GM18520 (cell line): ENCODE data around the gene DENND2D.

Experiments
- ATAC-seq: cut with Tn5 transposase; IDR thresholded peaks from one replicate; pipeline ENCODE4 v1.9.1; 2021; ENCODE audit not compliant: unreplicated experiment

DENND2D gene

DNA sequence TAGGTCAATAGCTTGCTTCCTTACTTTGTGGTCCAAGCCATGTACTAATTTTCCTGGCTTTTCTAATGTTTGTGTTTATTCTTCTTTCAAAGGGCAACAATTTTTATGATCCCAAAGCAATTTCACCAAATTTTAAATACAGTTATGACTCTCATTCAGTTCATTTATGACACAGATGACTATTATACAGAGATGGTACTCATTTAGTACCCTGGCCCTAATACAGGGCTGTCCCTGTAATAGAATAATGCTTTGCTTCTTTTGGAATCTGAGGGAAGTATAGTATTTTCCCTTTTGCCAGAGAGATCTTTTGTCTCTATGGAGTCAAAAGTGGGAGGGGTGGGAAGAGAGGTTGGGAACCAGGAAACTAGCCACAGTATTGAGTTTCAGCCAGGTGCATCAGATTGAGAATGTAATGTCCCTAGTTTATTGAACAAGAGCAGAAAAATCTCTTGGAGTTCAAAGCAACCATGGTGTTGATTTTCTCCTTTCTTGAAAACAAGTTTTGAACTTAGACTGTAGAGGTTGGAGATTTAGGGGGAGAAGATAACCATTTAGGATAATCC is 20.4 kb downstream of the DENND2D start:
- ATAC-seq: no peak

DNA sequence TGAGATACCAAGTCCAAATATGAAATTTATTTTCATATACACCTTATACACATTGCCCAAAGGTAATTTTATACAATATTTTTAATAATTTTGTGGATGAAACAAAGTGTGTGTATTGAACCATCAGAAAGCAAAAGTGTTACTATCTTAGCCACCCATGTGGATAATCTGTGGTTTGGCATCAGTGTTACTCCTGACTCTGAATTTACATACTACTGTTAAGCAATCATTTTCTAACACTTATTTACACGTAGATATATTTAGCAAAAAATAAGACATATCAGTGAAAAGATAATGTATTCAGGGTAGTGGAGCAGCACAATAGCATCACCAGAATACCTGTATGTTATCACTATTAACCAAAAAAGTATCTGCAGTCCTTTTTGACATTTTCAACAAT is 23.8 kb downstream of the DENND2D start:
- no peak for ATAC-seq

DNA sequence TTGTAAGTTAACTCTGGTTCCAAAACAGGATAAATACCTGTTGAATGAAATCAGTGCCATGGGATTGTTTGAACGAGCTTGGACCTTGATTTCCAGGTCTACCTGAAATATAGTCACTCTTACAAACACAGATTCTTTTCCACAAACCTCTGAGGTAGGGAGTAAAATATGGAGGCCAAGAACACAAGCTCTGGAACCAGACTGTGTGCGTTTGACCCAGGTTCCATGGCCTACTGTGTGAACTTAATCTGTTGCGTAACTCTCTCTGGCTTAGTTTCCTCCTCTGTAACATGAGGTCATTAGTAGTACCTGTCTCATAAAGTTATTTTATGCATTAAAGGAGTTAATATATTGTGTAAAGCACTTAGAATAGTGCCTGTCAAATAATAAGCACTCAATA is 25.1 kb downstream of the DENND2D start:
- ATAC-seq: no peak

DNA sequence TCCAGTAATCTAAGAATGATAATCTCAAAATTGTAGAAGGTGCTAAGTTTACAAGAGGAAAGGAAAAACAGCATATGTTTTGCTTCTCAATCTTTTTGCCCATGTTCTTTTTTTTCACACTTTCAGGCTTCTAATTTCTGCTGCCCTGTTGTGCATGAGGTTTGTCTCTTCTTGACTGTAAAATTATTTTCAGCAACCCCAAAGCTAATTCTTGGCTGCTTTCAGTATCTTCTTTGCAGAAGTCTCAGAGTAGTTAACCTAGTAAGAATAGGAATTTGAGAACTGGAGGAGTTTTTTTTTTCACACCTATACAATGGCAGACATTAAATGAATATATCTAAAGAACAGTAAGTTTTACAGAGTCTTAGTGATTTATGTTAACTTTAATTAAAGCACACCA is 26.4 kb downstream of the DENND2D start:
- no peak for ATAC-seq

DNA sequence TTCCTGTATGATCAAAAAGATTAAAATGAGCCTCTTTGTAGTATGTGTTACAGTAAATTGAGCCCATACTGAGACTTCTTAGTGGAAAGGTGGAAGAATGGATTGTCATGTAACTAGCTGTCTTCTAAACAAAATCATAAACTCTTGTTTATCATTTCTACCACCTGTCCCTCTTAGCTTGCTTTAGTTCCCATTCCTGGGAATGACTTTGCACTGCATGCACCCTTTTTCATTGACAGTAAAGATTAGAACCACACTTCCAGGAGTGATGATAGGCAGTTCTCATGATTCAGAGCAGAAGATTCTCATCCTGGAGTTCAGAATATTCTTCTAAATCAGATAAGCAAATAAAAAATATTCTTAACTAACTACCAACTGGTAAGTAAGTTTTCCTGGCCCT is 28.0 kb downstream of the DENND2D start:
- no peak for ATAC-seq

DNA sequence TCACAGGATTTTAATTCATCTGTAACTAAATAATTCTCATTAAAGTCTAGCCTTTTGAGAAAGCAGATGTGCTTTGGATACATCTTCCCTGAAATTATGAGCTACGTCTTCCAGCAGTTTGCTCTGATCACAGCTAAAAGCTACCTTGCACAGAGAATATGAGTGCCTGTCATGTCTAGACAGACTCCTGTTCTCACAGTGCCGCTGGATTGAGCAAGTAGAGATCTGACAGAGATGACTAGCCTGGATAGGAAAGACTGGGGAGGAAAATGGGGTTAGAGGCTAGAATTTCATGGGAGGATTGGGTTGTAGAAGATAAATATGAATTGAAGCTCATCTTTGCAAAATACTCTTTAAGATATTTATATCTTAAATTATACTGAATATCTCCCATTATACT is 36.3 kb downstream of the DENND2D start:
- ATAC-seq: no peak

DNA sequence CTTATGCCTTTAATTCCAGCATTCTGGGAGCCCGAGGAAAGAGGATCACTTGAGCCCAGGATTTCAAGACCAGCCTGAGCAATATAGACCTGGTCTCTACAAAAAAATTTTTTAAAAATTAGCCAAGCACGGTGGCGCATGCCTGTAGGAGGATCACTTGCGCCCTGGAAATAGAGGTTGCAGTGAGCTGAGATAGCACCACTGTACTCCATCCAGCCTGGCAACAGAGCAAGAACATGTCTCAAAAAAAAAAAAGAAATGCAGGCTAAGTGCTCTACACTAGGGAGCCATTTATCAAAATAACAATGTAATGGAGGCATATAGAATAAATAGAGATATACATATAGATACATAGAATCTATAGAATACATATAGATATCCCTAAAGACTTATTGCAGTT is 37.1 kb downstream of the DENND2D start:
- no peak for ATAC-seq

DNA sequence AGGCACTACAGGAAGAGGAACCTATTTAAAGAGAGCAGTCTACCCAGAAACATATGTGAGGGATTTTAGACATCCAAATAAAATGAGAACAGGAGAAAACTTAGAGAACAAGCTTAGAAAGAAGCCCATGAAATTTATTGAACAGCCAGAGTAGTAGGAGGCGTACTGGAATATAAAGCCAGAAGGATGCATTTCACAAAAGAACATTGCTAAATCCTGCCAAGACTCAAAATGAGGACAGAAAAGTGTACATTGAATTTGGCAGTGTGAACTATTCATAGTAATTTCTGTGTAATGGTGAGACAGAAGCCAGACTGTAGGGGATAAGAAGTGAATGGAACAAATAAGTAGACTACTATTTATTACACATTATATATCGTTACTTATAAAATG is 38.0 kb downstream of the DENND2D start:
- no peak for ATAC-seq

DNA sequence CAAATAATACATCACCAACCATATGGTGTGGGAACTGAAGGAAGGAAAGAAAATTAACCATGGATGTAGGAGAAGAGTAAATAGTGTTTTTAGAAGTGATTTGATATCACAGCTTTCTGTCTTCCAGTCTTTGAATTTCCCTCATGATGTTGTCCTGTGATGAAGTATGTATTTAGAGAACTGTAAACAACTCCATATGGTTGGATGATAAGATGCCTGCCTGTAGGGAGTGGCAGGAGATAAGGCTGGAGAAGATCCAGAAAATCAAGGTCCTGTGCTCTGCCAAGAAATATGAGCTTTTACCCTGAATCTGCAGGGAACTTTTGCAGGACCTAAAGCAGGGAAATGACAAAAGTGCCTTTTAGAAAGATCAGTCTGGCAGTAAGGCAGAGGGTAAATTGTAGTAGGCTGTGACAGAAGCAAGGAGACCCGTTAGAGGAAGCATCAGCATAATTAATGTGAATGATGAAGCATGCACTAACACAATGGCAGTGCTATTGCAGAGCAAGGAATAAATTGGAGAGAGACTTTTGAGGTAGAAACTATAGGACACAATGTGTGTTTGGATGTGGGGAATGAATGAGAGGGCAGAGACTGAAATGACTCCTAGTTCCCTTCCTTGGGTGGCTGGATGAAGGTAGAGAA is 38.5 kb downstream of the DENND2D start:
- ATAC-seq: no peak

DNA sequence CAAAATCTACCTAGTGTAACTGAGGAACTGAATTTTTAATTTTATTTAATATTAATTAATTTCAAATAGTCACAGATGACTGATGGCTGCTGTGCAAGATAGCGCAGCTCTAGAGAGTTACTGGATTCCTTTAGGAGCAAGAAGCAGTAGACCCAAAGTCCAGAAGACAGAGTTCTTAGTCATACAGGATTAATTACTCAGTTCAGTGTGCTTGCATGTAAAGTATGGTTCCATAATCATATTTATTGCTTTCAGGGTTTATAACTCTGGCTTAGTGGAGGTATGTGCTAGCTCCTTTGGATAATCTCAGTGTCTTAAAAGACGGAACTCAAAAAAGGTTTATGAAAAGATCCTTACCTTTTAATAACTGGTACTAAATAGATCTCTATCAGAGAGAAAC is 43.0 kb downstream of the DENND2D start:
- ATAC-seq: no peak

DNA sequence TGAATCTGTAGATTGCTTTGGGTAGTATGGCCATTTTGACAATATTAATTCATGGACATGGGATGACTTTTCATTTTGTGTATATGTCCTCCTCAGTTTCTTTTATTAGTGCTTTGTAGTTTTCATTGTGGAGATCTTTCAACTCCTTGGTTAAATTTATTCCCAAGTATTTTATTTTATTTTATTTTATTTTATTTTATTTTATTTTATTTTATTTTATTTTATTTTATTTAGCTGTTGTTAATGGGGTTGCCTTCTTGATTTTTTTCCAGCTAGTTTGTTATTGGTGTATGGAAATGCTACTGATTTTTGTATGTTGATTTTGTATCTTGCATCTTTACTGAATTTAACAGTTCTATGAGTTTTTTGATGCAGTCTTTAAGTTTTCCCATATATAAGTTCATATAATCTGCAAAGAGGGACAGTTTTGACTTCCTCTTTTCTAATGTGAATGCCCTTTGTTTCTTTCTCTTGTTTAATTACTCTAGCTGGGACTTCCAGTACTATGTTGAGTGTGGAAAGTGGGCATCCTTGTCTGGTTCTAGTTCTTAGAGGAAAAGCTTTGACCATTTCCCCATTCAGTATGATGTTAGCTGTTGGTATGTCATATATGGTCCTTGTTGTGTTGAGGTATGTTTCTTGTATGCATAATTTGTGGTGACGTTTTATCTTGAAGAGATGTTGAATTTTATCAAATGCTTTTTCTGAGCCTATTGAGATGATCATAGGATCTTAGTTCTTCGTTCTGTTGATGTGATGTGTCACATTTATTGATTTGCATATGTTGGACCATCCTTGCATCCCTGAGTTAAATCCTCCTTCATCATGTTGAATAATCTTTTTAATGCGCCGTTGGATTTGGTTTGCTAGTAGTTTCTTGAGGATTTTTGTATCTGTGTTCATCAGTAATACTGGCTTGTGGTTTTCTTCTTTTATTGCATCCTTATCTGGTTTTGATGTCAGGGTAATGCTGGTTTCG is 46.1 kb downstream of the DENND2D start:
- no peak for ATAC-seq

DNA sequence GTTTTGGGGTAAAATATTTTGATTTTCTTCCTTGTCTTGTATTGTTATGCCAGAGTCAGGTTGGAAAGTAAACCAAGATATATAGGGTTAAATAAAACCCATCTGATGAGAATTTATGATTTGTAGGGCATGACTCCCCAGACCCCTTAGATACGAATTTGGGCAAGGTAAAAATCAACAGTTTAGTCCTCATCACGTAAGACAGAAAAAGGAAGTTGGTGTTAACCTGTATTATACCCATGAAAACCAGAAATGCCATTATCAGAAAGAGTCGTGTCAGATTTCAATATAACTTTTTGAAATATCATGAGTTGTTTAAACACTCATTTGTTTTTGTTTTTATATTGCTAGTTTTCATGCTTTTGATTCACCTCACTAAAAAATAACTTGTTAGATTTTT is 48.6 kb downstream of the DENND2D start:
- no peak for ATAC-seq

DNA sequence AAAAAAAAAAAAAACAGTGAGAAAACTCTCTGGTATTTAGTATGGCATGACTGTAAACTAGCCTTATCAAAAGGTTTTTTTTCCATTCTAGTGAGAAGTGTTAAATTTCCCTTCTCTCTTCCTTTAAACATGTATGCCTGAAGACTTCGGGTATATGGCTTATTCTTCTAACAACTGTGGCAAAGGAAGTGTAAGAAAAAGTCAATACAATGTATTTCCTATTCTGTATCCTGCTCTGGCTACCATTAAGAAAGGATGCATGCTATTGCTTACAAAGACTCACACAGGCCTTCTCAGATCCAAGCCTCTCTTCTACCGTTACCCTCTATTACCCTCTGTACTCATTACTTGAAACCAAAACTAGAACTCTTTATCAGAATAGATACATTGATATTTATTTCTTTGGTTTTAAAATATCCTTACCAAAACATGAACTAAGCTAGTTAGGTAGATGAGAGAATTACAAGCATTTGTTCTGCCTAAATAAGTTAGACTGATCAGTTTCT is 52.0 kb downstream of the DENND2D start:
- no peak for ATAC-seq

DNA sequence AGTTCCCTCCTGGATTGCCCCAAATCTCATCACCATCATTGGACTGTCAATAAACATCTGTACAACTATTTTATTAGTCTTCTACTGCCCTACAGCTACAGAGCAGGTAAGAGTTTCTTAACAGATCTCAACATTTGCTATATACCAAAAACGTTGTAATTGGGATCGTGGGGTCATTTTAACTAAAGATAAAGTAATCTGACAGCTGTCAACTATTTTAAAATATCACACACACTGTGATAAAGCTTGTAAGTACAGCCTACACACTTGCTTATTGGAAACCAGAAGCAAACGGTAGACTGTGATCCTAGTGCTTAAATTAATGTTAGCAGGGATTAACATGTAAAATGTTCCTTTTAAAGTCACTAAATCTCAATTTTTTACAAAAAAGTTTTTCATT is 52.5 kb downstream of the DENND2D start:
- ATAC-seq: no peak

DNA sequence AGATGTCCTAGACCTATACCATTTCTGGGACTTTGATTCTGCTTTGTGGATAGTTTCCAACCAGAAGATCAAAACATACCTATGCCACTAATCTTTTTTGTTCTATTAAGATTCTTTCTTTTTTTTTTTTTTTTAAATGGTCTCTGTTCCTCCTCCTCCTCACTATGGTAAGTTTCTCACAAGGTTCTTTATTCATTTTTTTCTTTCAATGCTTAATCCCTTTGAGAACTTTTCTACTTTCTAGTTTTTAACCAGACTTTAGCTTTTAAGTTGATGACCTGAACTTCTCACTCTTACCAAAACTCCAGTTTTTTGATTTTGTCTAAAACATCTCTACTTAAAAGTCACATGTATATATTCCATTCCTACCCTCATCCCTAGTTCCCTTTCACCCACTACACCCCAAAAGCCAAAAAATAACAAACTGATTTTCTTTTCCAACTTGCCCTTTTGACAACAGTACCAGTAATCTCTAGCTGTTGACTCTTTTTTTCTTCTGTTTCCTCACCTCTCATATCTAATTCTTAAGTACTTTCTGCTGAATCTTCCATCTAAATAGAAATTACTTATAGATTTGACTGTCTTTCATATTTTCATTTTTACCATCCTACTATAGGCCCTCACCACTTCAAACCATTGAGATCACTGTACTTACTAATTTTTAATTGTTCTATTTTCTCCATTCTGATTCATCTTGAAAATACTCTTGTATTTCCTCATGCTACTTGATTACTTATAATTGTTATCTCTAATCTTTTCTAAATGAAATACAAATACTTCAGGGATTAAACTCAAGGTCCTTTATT is 54.3 kb downstream of the DENND2D start:
- no peak for ATAC-seq

DNA sequence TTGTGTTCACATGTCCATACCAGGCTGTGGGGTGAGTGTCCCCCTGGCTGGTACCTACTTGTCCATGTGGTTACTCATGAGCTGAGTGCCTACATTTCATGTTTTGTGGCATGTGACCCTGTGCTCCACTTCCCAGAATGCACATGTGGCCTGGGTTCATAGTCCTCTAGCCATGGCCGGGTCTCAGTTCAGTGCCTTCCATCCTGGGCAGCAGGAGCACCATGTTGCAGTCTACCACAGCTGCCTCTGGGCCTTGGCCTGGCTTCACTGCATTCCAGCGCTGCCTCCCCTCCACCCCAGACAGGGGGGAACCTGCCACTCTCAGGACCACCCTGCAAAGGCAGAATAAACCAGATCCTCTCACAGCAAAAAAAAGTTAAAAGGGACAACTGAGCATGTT is 54.9 kb downstream of the DENND2D start:
- ATAC-seq: no peak

DNA sequence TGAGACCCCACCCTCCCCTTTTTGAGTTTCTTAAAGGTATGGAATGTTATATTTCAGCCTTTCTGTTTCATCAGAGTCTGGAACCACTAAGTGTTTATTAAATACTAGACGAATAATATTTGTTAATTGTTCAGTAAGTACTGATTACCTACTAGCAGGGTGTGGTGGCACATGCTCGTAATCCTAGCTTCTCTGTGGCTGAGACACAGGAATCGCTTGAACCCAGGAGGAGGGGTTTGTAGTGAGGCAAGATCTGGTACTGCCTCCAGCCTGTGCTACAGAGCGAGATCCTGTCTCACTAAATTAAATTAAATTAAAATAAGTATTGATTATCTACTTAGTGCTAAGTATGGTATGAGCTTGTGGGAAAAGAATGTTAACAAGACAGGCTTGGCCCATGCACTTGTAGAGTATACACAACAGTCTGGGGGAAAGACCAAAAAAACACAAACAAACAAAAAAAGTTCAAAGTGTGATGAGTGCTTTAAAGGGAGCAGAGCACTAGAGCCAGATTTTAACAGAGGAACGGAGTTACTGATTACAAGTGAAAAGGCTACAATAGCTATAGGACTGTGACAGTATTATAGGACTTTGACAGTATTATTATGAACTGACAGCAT is 58.0 kb downstream of the DENND2D start:
- ATAC-seq: no peak

DNA sequence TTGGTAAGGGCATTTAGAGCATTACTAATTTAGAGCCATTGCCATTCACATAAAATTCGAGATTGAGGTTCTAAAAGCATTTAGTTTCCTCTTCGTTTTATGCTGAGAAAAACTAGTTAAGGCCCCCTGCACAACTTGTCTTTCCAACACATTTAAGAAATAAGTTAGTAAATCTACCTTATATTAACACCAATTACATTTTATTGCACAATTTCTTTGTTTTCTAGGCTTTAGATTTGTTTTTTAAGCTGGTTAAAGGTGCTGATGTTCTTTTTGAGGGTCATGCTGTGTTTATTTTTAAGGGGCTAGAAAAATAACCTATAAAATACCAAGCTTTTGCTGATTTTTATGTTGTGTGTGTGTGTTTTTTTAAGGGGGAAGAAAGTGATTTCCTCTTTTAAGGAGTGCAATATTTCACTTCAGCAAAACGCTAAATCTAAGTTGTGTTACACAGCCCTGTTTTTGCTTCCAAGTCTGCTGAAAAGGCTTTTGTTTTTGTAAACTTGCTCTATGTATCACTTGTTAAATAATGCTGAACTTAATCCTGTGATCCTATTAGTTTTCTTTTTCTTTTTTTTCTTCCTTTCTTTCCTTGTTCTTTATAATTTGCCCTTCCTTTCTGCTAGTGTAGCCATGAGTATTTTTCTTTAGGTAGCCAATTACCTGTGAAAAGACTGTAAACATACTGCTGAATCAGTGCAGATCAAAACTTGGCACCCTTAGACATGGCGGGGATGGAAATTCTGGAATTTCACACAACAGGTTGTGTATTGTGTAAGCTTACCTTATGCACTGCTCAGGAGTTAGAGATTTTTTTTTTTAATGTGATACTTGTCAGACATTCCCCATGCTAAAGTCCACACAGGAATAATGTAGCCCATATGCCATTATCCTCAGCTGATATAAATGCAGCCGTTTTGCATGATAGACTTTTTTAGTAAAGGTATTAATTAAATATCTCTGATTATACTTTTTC is 58.9 kb downstream of the DENND2D start:
- ATAC-seq: no peak

DNA sequence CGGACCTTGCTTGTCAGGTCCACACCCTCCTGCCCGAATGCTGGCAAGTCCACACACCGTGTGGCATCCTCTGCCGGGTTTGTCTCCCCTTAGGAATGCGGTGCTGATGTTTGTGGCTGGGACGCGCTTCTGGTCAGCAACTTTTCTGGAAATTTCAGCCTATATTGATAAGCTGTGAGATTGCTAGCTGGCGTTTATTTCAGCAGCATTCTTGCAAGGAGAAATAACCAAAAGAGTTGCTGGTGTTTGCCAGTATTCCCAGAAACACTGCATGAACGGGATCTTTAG is 59.8 kb downstream of the DENND2D start:
- no peak for ATAC-seq
